Myocyte (in vitro differentiated cells): ENCODE measurements around the gene OSBPL5. TPM values are rescaled to one million over a fixed set of nuclear protein-coding genes. Genes with fewer than 3 reads are reported as not detected.
"Not testable (repeated sequence)": the region's sequence is repeated elsewhere in the genome, so short reads cannot be mapped to it uniquely, and the experiment has no call there.

Experiments used
- DNase-seq: peaks from one replicate; pipeline ENCODE4 v3.0.0-alpha.2; 2012; ENCODE audit warnings: low read depth
- total RNA-seq: library from RNA; depleted of rRNA; stranded (reverse); fragments of >200 nt; gene quantifications from 2 replicates; pipeline ENCODE4 v1.2.3, GENCODE V29; 2014

OSBPL5 gene
- total RNA-seq, 1 donor from 2014 or later: 21.2 TPM

GRCh38 chr11:3089236-3090061, 75.7 kb downstream of the OSBPL5 start:
- DNase-seq: no peak

GRCh38 chr11:3088806-3089205, 76.3 kb downstream of the OSBPL5 start:
- peak; percentile 39 for DNase-seq

GRCh38 chr11:3087821-3088800, 77.0 kb downstream of the OSBPL5 start:
- no peak for DNase-seq

GRCh38 chr11:3087373-3087772, 77.7 kb downstream of the OSBPL5 start:
- no peak for DNase-seq

- no peak for DNase-seq
These were observed 78.4 kb downstream of the OSBPL5 start for GRCh38 chr11:3086671-3087150.

GRCh38 chr11:3086114-3086513, 79.0 kb downstream of the OSBPL5 start:
- DNase-seq: no peak

GRCh38 chr11:3085052-3085451, 80.1 kb downstream of the OSBPL5 start:
- no peak for DNase-seq

- no peak for DNase-seq
These were observed 81.8 kb downstream of the OSBPL5 start for GRCh38 chr11:3083321-3083720.

GRCh38 chr11:3081386-3081751, 83.7 kb downstream of the OSBPL5 start:
- no peak for DNase-seq

- no peak for DNase-seq
These were observed 84.3 kb downstream of the OSBPL5 start for GRCh38 chr11:3080733-3081385.

GRCh38 chr11:3080104-3080503, 85.0 kb downstream of the OSBPL5 start:
- DNase-seq: no peak

GRCh38 chr11:3077846-3078440, 87.2 kb downstream of the OSBPL5 start:
- DNase-seq: no peak

GRCh38 chr11:3077189-3077836, 87.8 kb downstream of the OSBPL5 start:
- peak; percentile 80 for DNase-seq

- no peak for DNase-seq
These were observed 90.1 kb downstream of the OSBPL5 start for GRCh38 chr11:3074912-3075589.

GRCh38 chr11:3073029-3073435, 92.1 kb downstream of the OSBPL5 start:
- DNase-seq: no peak

- DNase-seq: no peak
These were observed 95.7 kb downstream of the OSBPL5 start for GRCh38 chr11:3069425-3069824.

- not testable (repeated sequence) for DNase-seq
These were observed 98.8 kb downstream of the OSBPL5 start for GRCh38 chr11:3066308-3066707.

- DNase-seq: not testable (repeated sequence)
These were observed 100.4 kb downstream of the OSBPL5 start for GRCh38 chr11:3064709-3065108.

GRCh38 chr11:3063876-3064275, 101.2 kb downstream of the OSBPL5 start:
- not testable (repeated sequence) for DNase-seq

GRCh38 chr11:3063432-3063831, 101.7 kb downstream of the OSBPL5 start:
- DNase-seq: not testable (repeated sequence)
